Neural progenitor cell (in vitro differentiated cells): Measurements from ENCODE around the gene RGS6.

ENCODE experiments used
- CTCF ChIP-seq: fragments of 200-600 bp; sonication (generic); IDR thresholded peaks from 2 replicates; pipeline ENCODE4 v1.5.1; 2017; ENCODE audit warnings: antibody characterized with exemption, mild to moderate bottlenecking
- EZH2 ChIP-seq: fragments of 200-600 bp; sonication (generic); IDR thresholded peaks from 2 replicates; pipeline ENCODE4 v1.6.1; 2017; ENCODE audit warnings: antibody characterized with exemption, mild to moderate bottlenecking, moderate library complexity

- no peak for TF ChIP-seq CTCF
- no peak for TF ChIP-seq EZH2
Measured at GRCh38 chr14:72120315-72120714, 188.1 kb downstream of the RGS6 start.
